Hematopoietic multipotent progenitor cell (in vitro differentiated cells): ENCODE data around the gene ZNF90. TPM values are rescaled to one million over a fixed set of nuclear protein-coding genes. Genes with fewer than 3 reads are reported as not detected.
"Not testable (repeated sequence)": the region's sequence is repeated elsewhere in the genome, so short reads cannot be mapped to it uniquely, and the experiment has no call there.

Experiments used
- DNase-seq, 3 donors: peaks; one replicate each; pipeline ENCODE4 v3.0.0-alpha.2; 2011 to 2015; ENCODE audit warnings: low read depth in 2 of 3, low spot score in 2 of 3
- total RNA-seq: library from RNA; depleted of rRNA; stranded (reverse); fragments of >200 nt; gene quantifications from one replicate; pipeline ENCODE4 v1.2.3, GENCODE V29; 2012

Gene ZNF90
- 3.0 TPM for total RNA-seq

- peak; percentile 57 to 99 (median 95) for DNase-seq
Observed at GRCh38 chr19:20077791-20078463, at the start of gene ZNF90. Gene ZNF90, plus strand, starts transcription at chr19:20078000. Its CDS starts 133 bp downstream, at chr19:20078133.

DNA sequence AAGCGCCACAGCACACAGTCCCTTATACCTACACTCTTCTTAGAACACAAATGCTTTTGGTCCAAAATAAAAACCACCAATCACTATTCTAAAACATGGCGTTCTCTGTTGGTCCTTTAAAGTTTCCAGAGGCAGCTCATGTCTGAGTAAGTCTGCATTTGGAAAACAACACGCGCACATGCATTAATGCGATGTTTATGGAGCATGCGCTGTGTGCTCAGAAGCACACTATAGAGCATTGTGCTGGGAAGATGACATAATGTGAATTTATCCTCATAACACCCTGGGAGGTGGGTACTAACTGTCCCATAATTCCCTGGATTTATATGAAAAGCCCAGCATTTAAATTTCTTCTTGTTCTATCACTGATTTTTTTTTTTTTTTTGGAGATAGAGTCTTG, 49.2 kb upstream of the ZNF90 start:
- DNase-seq: no peak

DNA sequence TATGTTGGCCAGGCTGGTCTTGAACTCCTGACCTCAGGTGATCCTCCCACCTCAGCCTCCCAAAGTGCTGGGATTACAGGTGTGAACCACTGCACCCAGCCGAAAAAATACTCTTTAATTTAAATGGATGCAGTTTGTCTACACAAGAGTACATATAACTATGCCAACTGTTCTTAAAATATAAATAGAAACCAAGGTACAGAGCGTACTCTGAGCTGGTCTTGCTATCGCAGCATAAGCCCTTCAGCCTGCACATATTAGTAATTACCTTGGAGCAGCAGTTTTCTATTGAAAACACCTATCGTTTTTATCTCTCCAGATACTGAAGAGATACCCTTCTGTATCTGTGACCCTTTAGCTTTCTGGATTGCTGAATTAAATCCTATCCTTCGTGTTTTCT, 41.9 kb upstream of the ZNF90 start:
- DNase-seq: no peak

DNA sequence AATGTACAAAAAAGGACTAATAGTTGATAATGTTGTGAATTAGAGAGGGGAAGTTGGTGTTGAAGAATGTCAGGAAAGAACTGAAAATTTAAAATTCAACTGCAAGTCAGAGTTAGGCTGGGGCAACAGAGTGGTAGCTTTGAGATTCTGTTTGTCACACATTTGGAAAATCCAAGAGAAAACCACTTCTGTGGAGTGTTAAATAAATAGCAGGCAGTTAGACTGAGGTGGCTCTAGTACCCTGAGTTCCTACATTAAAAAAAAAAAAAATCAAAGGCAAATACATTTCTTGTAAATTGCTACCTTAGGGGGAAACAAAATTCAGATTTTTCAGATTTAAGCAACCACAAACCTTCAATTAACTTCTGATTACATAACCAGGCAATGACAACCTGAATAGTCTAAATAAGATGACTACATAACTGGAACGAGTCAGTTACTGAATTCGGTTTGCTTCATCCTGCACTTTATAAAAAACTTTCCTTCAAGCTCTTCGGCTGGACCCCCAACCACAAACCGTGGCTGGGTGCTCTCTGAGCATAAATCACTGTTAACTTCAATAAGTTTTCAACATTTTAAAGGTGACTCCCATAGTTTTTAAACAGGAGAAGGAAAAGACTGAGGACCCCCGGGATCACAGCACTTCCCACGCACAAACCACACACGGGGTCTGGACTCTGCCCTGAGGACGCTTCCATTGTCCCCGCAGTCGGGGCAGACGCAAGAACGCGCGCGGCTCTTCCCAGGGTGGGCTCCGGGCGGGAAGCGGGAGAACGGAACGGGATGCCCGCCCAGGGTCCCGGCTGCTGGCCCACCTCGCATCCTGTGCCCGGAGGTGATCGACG, 39.2 kb upstream of the ZNF90 start:
- peak in 2 of 3 donors; percentile 9 to 26 for DNase-seq

DNA sequence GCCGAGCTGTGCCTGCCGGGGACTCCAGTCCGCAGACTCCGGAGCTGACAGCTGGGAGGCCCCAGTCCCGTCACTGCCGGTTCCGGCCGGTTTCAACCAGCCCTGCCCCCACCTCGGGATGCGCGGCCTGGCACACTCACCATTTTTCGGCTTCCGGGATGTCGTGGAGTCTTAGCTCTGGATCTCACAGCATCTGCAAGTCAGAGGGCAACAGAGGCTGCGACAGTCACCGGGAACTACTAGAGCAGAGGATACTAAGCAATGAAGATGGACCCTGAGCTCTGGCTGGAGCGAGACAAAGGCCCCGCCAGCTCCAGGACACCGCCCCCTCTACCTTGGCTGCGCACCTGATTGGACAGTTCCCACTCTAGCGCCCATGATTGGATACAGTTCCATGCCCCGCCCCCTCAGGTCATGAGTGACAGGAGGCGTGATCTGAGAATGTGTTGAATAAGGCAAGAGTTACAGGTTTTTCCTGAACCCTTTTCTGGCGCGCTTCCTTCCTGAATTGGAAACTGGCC, 38.5 kb upstream of the ZNF90 start, which contains the start of gene ZNF682:
ZNF682 (minus strand) TSS at position 303 of the 521 bp plus-strand sequence; CDS start at position 143, 160 bp downstream.
- peak; percentile 74 to 98 (median 94) for DNase-seq

DNA sequence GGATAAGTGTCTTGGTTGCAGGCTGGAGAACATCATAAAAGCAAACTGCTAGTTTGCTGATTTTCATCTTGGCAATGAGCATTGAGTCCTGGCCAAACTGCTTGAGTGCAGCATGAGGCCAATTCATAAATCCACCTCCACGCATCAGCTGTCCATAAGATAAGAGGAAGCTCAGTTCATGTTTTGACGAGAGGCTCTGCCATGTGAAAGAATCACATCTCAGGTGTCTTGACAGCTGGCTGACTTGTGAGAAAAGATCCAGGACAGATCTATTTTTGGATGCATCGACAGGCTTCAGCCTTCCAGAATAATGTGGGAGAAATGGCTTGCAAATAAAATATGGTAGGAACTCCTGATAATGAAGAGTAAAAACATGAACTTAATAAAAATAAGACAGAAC, 33.1 kb upstream of the ZNF90 start:
- DNase-seq: no peak

DNA sequence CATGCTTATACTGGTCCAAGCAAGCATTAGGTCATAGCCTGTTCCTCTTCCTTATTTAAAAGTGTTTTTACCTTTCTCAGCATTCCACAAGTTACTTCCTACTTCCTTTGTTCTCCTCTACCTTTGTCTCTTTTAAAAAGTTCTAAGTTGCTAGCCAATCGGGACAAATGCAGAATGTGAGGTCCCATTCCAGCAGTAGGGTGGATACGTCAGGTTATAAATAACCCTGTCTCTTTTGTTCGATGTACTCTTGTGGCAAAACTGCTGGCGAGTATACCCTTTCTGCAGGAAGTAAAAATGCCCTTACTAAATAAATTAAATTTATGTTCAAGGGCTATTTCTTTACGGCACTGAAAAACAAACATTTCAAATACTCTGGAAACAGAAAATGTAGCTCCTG, 32.1 kb upstream of the ZNF90 start:
- not testable (repeated sequence) for DNase-seq

DNA sequence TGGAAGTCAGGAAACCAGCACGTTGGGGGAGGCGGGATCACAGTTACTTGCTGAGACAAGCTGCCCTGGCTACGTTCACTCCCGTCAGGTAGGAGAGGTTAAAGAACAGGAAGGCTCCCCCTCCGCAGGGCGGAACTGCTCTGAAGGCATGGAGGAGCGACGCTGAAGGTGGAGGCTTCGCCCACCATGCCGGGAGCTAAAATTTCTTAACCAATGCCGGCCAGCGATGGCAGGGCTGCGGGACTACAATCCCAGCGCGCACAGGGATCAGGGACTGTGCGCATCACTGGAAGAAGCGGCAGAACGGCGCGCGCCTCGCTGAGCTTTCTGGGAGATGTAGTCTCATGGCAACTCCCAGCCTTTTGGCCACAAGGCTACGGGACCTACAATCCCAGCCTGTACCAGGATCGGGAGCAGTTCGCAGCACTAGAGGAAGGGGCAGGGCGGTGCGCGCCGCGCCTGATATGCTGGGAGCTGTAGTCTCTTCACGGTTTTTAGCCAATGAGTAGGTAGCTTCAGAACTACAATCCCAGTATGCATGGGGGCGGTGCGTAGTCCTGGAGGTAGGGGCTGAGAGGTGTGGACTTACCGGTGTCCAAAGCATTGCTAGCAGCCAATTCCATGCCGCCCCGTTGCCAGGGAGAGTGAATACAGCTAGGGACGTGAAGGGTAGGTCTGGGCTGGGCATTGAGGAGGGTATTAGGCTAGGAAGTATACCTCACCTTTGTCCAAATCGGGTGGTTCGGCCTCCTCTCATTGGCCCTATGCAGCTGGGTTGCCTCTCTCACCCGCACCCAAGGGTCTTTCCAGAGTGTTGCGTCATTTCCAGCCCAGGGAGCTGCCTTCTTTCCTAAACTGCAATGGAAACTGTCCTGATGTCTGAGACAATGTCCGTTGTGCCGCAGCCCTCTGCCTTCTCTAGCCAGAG, 25.7 kb upstream of the ZNF90 start:
- DNase-seq: peak; percentile 38 to 80 (median 78)

GRCh38 chr19:20058738-20059137, 19.1 kb upstream of the ZNF90 start:
- DNase-seq: not testable (repeated sequence)

GRCh38 chr19:20060282-20060681, 17.5 kb upstream of the ZNF90 start:
- DNase-seq: no peak

GRCh38 chr19:20066861-20067260, 10.9 kb upstream of the ZNF90 start:
- DNase-seq: no peak

- no peak for DNase-seq
Observed at GRCh38 chr19:20067943-20068342, 9.9 kb upstream of the ZNF90 start.

- DNase-seq: not testable (repeated sequence)
Observed at GRCh38 chr19:20068559-20068958, 9.2 kb upstream of the ZNF90 start.

- DNase-seq: no peak
Observed at GRCh38 chr19:20070691-20071090, 7.1 kb upstream of the ZNF90 start.

- DNase-seq: no peak
Observed at GRCh38 chr19:20072936-20073335, 4.9 kb upstream of the ZNF90 start.

DNA sequence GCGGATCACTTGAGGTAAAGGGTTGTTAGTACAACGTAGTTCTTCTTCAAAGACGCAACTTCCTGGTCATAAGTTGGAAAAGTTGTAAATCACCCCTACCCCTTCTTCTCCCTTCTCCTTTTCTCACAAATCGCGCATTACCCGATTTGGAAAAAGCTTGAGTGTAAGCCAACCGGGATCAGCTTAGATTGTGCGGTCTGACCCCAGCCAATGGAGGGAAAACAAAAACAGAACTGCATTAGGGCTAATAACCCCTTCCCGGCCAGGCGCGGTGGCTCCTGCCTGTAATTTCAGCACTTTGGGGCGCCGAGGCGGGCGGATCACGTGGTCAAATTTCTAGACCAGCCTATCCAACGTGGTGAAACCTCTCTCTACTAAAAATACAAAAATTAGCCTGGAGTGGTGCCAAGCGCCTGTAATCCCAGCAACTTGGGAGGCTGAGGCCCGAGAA, 806 bp downstream of the ZNF90 start:
- peak in 2 of 3 donors; percentile 14 to 47 for DNase-seq

GRCh38 chr19:20079476-20079875, 1.7 kb downstream of the ZNF90 start:
- no peak for DNase-seq

DNA sequence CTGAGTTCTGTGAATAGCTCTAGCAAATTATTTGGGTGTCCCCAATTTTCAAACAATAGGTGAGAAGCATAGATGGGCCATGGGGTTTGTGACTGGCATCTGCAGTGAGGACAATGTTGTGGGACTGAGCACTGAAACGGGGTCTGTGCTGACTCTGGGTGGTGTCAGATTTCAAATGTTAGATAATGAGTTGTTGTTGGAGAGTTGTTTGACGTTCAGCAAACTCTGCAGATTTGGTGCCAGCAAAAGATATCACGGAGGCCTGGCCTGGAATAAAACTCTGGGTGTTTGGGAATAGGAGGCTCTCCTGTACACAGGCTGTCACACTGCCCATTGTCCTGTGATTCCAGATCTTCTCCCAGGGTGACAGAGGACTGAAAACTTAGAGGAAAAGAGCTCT, 2.9 kb downstream of the ZNF90 start:
- no peak for DNase-seq

DNA sequence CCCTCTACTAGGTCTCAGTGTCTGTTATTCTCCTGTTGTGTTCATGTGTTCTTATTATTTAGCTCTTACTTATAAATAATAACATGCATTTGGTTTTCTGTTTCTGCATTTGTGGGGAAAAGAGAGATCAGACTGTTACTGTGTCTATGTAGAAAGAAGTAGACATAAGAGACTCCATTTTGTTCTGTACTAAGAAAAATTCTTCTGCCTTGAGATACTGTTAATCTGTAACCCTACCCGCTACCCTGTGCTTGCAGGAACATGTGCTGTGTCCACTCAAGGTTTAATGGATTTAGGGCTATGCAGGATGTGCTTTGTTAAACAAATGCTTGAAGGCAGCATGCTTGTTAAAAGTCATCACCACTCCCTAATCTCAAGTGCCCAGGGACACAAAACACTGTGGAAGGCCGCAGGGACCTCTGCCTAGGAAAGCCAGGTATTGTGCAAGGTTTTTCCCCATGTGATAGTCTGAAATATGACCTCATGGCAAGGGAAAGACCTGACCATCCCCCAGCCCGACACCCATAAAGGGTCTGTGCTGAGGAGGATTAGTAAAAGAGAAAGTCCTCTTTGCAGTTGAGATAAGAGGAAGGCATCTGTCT, 4.5 kb downstream of the ZNF90 start:
- DNase-seq: not testable (repeated sequence)

DNA sequence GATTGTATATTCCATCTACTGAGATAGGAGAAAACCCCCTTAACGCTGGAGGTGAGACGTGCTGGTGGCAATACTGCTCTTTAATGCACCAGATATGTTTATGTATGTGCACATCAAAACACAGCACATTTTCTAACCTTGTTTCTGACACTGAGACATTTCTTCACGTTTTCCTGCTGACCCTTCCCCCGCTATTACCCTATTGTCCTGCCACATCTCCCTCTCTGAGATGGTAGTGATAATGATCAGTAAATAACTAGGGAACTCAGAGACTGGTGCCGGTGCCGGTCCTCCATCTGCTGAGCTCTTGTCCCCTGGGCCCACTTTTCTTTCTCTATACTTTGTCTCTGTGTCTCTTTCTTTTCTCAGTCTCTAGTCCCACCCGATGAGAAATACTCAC, 5.1 kb downstream of the ZNF90 start:
- DNase-seq: not testable (repeated sequence)
